ENCODE data around the gene ELOVL7.

DNA sequence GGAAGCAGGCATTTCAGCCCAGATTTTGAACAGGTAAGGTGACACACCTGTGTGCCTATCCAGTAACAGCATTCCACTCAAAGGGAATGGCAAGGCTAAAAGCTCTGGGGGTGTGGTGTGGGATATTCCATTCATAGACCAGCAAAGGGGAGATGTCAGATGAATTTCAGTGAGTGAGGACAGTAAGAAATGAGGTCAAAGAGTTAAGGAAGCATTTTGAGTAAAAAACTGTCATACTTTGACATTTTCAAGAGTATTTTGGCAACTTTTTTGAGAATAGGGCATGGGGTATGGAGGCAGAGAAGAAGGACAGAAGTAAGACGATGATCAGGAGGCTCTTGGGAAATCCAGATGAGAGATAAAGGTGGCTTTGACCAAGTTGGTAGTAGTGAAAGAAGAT, 2.2 kb upstream of the ELOVL7 start:
- TF ChIP-seq, protein P1, sequence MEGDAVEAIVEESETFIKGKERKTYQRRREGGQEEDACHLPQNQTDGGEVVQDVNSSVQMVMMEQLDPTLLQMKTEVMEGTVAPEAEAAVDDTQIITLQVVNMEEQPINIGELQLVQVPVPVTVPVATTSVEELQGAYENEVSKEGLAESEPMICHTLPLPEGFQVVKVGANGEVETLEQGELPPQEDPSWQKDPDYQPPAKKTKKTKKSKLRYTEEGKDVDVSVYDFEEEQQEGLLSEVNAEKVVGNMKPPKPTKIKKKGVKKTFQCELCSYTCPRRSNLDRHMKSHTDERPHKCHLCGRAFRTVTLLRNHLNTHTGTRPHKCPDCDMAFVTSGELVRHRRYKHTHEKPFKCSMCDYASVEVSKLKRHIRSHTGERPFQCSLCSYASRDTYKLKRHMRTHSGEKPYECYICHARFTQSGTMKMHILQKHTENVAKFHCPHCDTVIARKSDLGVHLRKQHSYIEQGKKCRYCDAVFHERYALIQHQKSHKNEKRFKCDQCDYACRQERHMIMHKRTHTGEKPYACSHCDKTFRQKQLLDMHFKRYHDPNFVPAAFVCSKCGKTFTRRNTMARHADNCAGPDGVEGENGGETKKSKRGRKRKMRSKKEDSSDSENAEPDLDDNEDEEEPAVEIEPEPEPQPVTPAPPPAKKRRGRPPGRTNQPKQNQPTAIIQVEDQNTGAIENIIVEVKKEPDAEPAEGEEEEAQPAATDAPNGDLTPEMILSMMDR (IDR thresholded peaks at IDR 0.05) = no peak
- TF ChIP-seq POLR2A (IDR thresholded peaks at IDR 0.05) (no peak), EP300 (IDR thresholded peaks at IDR 0.05) (no peak)

All from upper lobe of left lung (tissue), 4 donors.